Endothelial cell of umbilical vein (primary cell): Measurements from ENCODE around the gene TNIP1. TPM values are rescaled to one million over a fixed set of nuclear protein-coding genes. Genes with fewer than 3 reads are reported as not detected.

Experiments
- BruUV-seq: library from RNA; stranded (reverse); fragments of 400-500 nt; replicated peaks from 2 replicates; lab custom pipeline; 2021; lab: Mats Ljungman, UMichigan
- CTCF ChIA-PET: fragments of 300-600, 350-600 bp; sonication (Branson Sonifier 250); formaldehyde crosslinking; loops from one replicate; lab custom pipeline; 2021; ENCODE audit warnings: antibody characterized with exemption, inconsistent platforms; lab: Charles Lee
- POLR2A ChIA-PET: fragments of 300-600, 350-600 bp; sonication (Branson Sonifier 250); formaldehyde crosslinking; loops from one replicate; lab custom pipeline; 2021; ENCODE audit warnings: antibody characterized with exemption, inconsistent platforms; lab: Charles Lee
- DNase-seq: peaks from one replicate; pipeline ENCODE4 v3.0.0-alpha.2; 2011; ENCODE audit warnings: low read depth, low spot score
- FAIRE-seq: peaks from 2 replicates; lab custom pipeline; 2011; peaks lifted over from hg19 to GRCh38; lab: Jason Lieb, UNC
- H2AFZ ChIP-seq: 2 replicates; pipeline ENCODE4 v1.6.0; 2012; ENCODE audit warnings: low read depth, low read length, control low read depth, inconsistent platforms
- H3K27ac ChIP-seq: 2 replicates; pipeline ENCODE4 v1.5.1; 2011; ENCODE audit warnings: low read depth, mild to moderate bottlenecking, control low read depth, low read length, moderate library complexity; ENCODE audit not compliant: insufficient read depth
- H3K27me3 ChIP-seq, 2 experiments: 2 replicates each; pipeline versions ENCODE4 v1.6.0 to v1.6.1; 2011; ENCODE audit warnings: low read length in 2 of 2, mixed read lengths in 1 of 2; ENCODE audit not compliant: control insufficient read depth in 2 of 2, insufficient read depth in 2 of 2
- H3K36me3 ChIP-seq, 2 experiments: 2 replicates in 1 of 2; 3 replicates in 1 of 2; pipeline ENCODE4 v1.5.1; 2011; ENCODE audit warnings: low read length in 2 of 2, mild to moderate bottlenecking in 1 of 2, moderate library complexity in 1 of 2; ENCODE audit not compliant: control insufficient read depth in 2 of 2, insufficient read depth in 2 of 2; ENCODE audit errors: extremely low read depth in 1 of 2
- H3K4me1 ChIP-seq: 3 replicates; pipeline ENCODE4 v1.5.1; 2011; ENCODE audit warnings: mild to moderate bottlenecking, low read length; ENCODE audit not compliant: control insufficient read depth, insufficient read depth; ENCODE audit errors: extremely low read depth
- H3K4me2 ChIP-seq: 2 replicates; pipeline ENCODE4 v1.6.1; 2011; ENCODE audit warnings: low read length, control low read depth, mixed read lengths; ENCODE audit not compliant: insufficient read depth
- H3K4me3 ChIP-seq, 3 experiments: fragments of 200-600 bp in 1 of 3; sonication (generic), shearing (Covaris generic) in 1 of 3; replicated peaks in 1 of 3; 2 replicates each; pipeline ENCODE4 v1.5.1; 2011 to 2016; ENCODE audit warnings: control low read depth in 3 of 3, low read length in 3 of 3, mild to moderate bottlenecking in 2 of 3, inconsistent platforms in 1 of 3, low read depth in 1 of 3, moderate library complexity in 1 of 3; ENCODE audit not compliant: insufficient read depth in 1 of 3
- H3K79me2 ChIP-seq: 2 replicates; pipeline ENCODE4 v1.6.0; 2012; ENCODE audit warnings: low read length, inconsistent platforms; ENCODE audit not compliant: control insufficient read depth, insufficient read depth
- H3K9ac ChIP-seq: replicated peaks from 2 replicates; pipeline ENCODE3; 2011; ENCODE audit warnings: low read length, control low read depth; ENCODE audit not compliant: insufficient read depth; ENCODE audit errors: extremely low read depth
- H3K9me1 ChIP-seq: replicated peaks from 3 replicates; pipeline ENCODE4 v1.6.0; 2011; ENCODE audit warnings: mild to moderate bottlenecking, low read length; ENCODE audit not compliant: control insufficient read depth, insufficient read depth; ENCODE audit errors: extremely low read depth
- H3K9me3 ChIP-seq: replicated peaks from 2 replicates; pipeline ENCODE4 v1.5.1; 2012; ENCODE audit warnings: low read length, inconsistent platforms; ENCODE audit not compliant: control insufficient read depth, insufficient read depth
- H4K20me1 ChIP-seq: replicated peaks from 2 replicates; pipeline ENCODE3; 2011; ENCODE audit warnings: mild to moderate bottlenecking, low read length; ENCODE audit not compliant: control insufficient read depth, insufficient read depth; ENCODE audit errors: extremely low read depth
- EZH2 ChIP-seq: IDR thresholded peaks from 2 replicates; pipeline ENCODE4 v1.6.1; 2012; ENCODE audit warnings: borderline replicate concordance, low read depth, mild to moderate bottlenecking, moderate library complexity, low read length, inconsistent platforms; ENCODE audit not compliant: severe bottlenecking
- FOS ChIP-seq: IDR thresholded peaks from 2 replicates; pipeline ENCODE4 v1.6.1; 2011; ENCODE audit warnings: mild to moderate bottlenecking, low read length, moderate library complexity, borderline replicate concordance; ENCODE audit not compliant: insufficient read depth
- GATA2 ChIP-seq: IDR thresholded peaks from 2 replicates; pipeline ENCODE4 v1.7.0; 2011; ENCODE audit warnings: low read depth, mild to moderate bottlenecking, moderate library complexity, mixed read lengths, low read length; ENCODE audit not compliant: insufficient read length, insufficient read depth
- JUN ChIP-seq: IDR thresholded peaks from 2 replicates; pipeline ENCODE4 v1.6.1; 2011; ENCODE audit warnings: borderline replicate concordance, low read depth; ENCODE audit not compliant: insufficient read length, insufficient read depth
- MYC ChIP-seq: IDR thresholded peaks from one replicate; pipeline ENCODE4 v1.6.1; 2011; ENCODE audit warnings: mild to moderate bottlenecking, low read depth, low read length
- POLR2A ChIP-seq: IDR thresholded peaks from 2 replicates; pipeline ENCODE4 v1.6.1; 2012; ENCODE audit warnings: low read depth, mild to moderate bottlenecking, control low read depth, low read length
- POLR2AphosphoS5 ChIP-seq: IDR thresholded peaks from 2 replicates; pipeline ENCODE4 v1.6.1; 2012; ENCODE audit warnings: low read depth, mild to moderate bottlenecking, control low read depth, low read length, moderate library complexity; ENCODE audit not compliant: insufficient read depth
- dilution Hi-C: fragments of 300-500 bp; cut with MboI; formaldehyde crosslinking; loops from one replicate; pipeline ENCODE4 v1.15.0; 2019; ENCODE audit warnings: low sequenced_read_pairs; ENCODE audit not compliant: extremely low pct_ligation_motif_present
- intact Hi-C: fragments of 100-400 bp; cut with micrococcal nuclease; formaldehyde crosslinking; loops from one replicate; pipeline ENCODE4 v1.10.0; 2022
- polyA plus RNA-seq, 4 experiments: library from polyadenylated mRNA; depleted of rRNA in 3 of 4; stranded (reverse) in 3 of 4; unstranded in 1 of 4; fragments of >200 nt; gene quantifications; 2 replicates each; pipeline versions ENCODE4 v1.2.1 to v1.2.3, GENCODE V29; 2011 to 2012; ENCODE audit warnings: missing spikeins in 1 of 4
- total RNA-seq: library from RNA; stranded (reverse); gene quantifications from 2 replicates; pipeline ENCODE4 v1.2.3, GENCODE V29; 2021
- TF ChIP-seq, protein P1 (sequence below): IDR thresholded peaks from 2 replicates; pipeline ENCODE4 v1.6.1; 2011; ENCODE audit not compliant: insufficient read depth, insufficient read length
- TF ChIP-seq, protein P2 (sequence below), 2 donors: IDR thresholded peaks; 1 replicate in 1 of 2; 2 replicates in 1 of 2; pipeline ENCODE4 v1.5.1; 2011; ENCODE audit warnings: low read length in 2 of 2, mild to moderate bottlenecking in 2 of 2, moderate library complexity in 2 of 2, control low read depth in 1 of 2, inconsistent platforms in 1 of 2, low read depth in 1 of 2; ENCODE audit not compliant: insufficient read depth in 1 of 2; ENCODE audit errors: extremely low read depth in 1 of 2

TNIP1 gene
- total and polyA plus RNA-seq, 2 donors (not counting 3 experiments of a cell fraction or from before 2014, with no cell fraction given): 43.0 to 96.8 TPM

DNA sequence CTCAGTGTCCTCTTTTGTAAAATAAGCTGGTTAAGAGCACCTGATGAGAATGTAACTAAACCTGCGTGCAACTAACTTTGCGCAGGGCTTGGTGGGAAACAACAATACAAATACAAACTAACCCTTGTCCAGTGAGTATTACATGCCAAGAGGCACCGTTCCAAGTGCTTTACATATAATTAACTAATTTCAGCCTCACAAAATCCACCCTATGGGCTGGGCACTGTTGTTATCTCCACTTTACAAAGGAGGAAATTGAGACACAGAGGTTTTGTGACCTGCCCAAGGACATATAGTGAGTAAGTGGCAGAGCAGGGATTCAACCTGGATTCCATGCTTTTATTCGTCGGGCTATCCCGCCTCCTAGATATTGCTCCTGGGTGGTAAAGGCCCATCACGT, 26.2 kb upstream of the TNIP1 start:
- H3K27ac ChIP-seq: no peak overlapping the region
- peaks cover 3 to 38% of the 10 kb centered on the region in 2 experiments for H3K36me3 ChIP-seq
- no peak overlapping the region for H3K4me2 ChIP-seq
- no peak overlapping the region for H3K9ac ChIP-seq
- H3K79me2 ChIP-seq: no peaks in the 10 kb centered on the region
- H3K9me3 ChIP-seq: no peaks in the 10 kb centered on the region
- H3K27me3 ChIP-seq: no peaks in the 10 kb centered on the region
- intact Hi-C loops: no loop called here
- H2AFZ ChIP-seq: no peak overlapping the region
- no peaks in the 10 kb centered on the region for H3K9me1 ChIP-seq
- ChIA-PET POLR2A (no interaction called here), CTCF (interaction anchor here (1.6 to 16.3 kb wide), 2 partner anchors 56 to 58 kb away, joined by 3 to 679 read pairs; no protein-coding TSS in a partner anchor)
- dilution Hi-C loops: no loop called here
- H4K20me1 ChIP-seq: no peaks in the 10 kb centered on the region
- BruUV-seq: no TSS peak
- DNase-seq (no peak), FAIRE-seq (no peak)
- no peak overlapping the region for H3K4me3 ChIP-seq
- no peaks in the 10 kb centered on the region for H3K4me1 ChIP-seq
- TF ChIP-seq, protein P1, sequence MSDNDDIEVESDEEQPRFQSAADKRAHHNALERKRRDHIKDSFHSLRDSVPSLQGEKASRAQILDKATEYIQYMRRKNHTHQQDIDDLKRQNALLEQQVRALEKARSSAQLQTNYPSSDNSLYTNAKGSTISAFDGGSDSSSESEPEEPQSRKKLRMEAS: no peak
- TF ChIP-seq POLR2AphosphoS5: no peak
- TF ChIP-seq JUN: no peak
- TF ChIP-seq POLR2A: no peak
- TF ChIP-seq MYC: no peak
- TF ChIP-seq EZH2: no peak
- no peak for TF ChIP-seq GATA2
- TF ChIP-seq, protein P2, sequence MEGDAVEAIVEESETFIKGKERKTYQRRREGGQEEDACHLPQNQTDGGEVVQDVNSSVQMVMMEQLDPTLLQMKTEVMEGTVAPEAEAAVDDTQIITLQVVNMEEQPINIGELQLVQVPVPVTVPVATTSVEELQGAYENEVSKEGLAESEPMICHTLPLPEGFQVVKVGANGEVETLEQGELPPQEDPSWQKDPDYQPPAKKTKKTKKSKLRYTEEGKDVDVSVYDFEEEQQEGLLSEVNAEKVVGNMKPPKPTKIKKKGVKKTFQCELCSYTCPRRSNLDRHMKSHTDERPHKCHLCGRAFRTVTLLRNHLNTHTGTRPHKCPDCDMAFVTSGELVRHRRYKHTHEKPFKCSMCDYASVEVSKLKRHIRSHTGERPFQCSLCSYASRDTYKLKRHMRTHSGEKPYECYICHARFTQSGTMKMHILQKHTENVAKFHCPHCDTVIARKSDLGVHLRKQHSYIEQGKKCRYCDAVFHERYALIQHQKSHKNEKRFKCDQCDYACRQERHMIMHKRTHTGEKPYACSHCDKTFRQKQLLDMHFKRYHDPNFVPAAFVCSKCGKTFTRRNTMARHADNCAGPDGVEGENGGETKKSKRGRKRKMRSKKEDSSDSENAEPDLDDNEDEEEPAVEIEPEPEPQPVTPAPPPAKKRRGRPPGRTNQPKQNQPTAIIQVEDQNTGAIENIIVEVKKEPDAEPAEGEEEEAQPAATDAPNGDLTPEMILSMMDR (IDR thresholded peaks at IDR 0.05; ENCODE audit: extremely low read depth in 1 of 2, insufficient read depth in 1 of 2, low read depth in 1 of 2, low read length in 2 of 2): no peak
- no peak for TF ChIP-seq FOS
